Measurements from ENCODE around the gene XYLB. TPM values are rescaled to one million over a fixed set of nuclear protein-coding genes. Genes with fewer than 3 reads are reported as not detected.
A peak's percentile ranks its signal among the peaks of the same experiment; 100 is the strongest.
"Not testable (repeated sequence)": the region's sequence is repeated elsewhere in the genome, so short reads cannot be mapped to it uniquely, and the experiment has no call there.

XYLB gene
- total and polyA plus RNA-seq, 4 donors = 0.15 to 6.2 (median 1.6) TPM

DNA sequence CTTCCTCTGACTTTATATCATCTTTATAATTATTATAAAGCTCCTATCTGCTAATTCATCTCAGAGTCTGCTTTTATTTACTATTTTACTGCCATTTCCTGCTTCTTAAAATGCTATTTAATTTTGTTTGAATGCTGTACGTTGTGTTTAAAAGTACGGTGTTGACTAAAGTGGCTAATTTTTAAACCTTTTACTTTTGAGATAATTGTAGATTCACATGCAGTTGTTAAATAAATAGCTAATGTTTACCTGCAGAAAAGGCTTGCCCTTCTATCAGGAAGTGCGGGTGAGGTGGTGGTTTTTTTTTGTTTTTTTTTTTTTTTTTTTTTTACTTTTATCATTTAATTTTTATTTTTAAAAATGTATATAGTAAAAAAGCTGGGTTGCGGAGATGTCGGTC, 41.3 kb downstream of the XYLB start:
- H3K36me3 ChIP-seq (ENCODE audit: control insufficient read depth in 1 of 2, insufficient read depth in 2 of 2, low read length in 1 of 2) = no peaks in the 10 kb centered on the region
- no peaks in the 10 kb centered on the region for H3K4me1 ChIP-seq (ENCODE audit: control insufficient read depth in 1 of 2, insufficient read depth in 2 of 2, low read length in 2 of 2)
- intact Hi-C loops (cut with DNase I) = no loop called here
- WGBS, 2 donors = 98% methylated on average over 5 of the region's 5 CpGs
- H3K9me3 ChIP-seq (ENCODE audit: control insufficient read depth, low read length) = peaks cover 2% of the 10 kb centered on the region
- ATAC-seq (ENCODE audit: low FRiP score) (no peak), DNase-seq (no peak)
- H3K27me3 ChIP-seq (ENCODE audit: control insufficient read depth in 1 of 2, insufficient read depth in 2 of 2, low read length in 1 of 2) = no peaks in the 10 kb centered on the region
- H3K27ac ChIP-seq (ENCODE audit: low read depth in 1 of 2, low read length in 2 of 2) = no peak overlapping the region
- no peak overlapping the region for H3K4me3 ChIP-seq (ENCODE audit: low read length in 2 of 2)

DNA sequence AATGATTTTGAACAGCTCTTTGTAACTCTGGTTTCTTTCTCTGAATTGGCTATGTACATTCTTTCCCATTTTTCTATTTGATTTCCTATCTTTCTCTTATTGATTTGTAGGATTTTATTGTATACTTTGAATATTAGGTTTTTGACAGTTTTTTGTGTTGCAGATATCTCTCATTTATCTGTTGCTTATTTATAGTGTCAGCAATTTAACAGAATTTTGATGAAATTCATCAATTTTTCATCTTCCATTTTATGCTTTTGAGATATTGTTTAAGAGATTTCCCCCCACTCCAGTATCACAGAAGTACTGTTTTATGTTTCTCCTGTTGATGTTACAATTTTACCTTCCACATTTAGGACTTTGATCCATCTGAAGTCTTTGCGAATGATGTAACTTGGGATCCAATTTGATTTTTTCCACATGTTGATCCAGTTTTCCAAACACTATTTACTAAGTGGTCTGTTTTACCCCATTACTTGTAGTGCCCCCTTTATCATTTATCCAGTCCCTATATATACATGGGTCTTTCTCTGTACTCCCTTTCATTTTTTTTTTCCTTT, 46.1 kb downstream of the XYLB start:
- Histone ChIP-seq H3K27ac (ENCODE audit: low read depth in 1 of 2, low read length in 2 of 2) (no peak overlapping the region), H3K4me3 (ENCODE audit: low read length in 2 of 2) (no peak overlapping the region), H3K27me3 (ENCODE audit: control insufficient read depth in 1 of 2, insufficient read depth in 2 of 2, low read length in 1 of 2) (peaks cover 0 to 2% of the 10 kb centered on the region in 2 donors), H3K36me3 (ENCODE audit: control insufficient read depth in 1 of 2, insufficient read depth in 2 of 2, low read length in 1 of 2) (peaks cover 2 to 4% of the 10 kb centered on the region in 2 donors), H3K9me3 (ENCODE audit: control insufficient read depth, low read length) (peaks cover 1% of the 10 kb centered on the region), H3K4me1 (ENCODE audit: control insufficient read depth in 1 of 2, insufficient read depth in 2 of 2, low read length in 2 of 2) (no peaks in the 10 kb centered on the region)
- ATAC-seq (ENCODE audit: low FRiP score) (no peak), DNase-seq (no peak)
- 99 to 100% methylated on average over 1 of the region's 1 CpG for WGBS, 2 donors
- intact Hi-C loops (cut with DNase I) = no loop called here

DNA sequence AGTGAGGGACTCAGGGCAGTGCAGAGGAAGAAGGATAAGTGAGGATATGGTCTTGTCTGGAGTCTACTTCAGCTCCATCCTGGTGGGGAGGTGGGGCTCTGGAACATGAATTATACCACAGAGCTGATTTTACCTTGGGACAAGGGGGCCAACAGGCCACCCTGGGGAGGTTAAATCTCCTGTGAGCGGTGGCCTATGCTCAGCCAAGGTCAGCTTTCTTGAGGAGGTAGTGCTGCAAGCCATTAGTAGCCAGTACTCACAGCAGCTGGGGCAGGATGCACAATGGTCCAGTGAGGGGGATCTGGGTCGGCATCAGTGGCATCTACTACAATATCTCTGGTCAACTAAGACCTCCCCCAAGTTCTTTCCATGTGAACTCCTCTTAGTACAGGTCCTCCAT, 49.7 kb downstream of the XYLB start:
- Histone ChIP-seq H3K36me3 (ENCODE audit: control insufficient read depth in 1 of 2, insufficient read depth in 2 of 2, low read length in 1 of 2) (peaks cover 6 to 7% of the 10 kb centered on the region in 2 donors), H3K4me3 (ENCODE audit: low read length in 2 of 2) (no peak overlapping the region), H3K27ac (ENCODE audit: low read depth in 1 of 2, low read length in 2 of 2) (no peak overlapping the region), H3K4me1 (ENCODE audit: control insufficient read depth in 1 of 2, insufficient read depth in 2 of 2, low read length in 2 of 2) (no peaks in the 10 kb centered on the region), H3K27me3 (ENCODE audit: control insufficient read depth in 1 of 2, insufficient read depth in 2 of 2, low read length in 1 of 2) (peaks cover 0 to 2% of the 10 kb centered on the region in 2 donors), H3K9me3 (ENCODE audit: control insufficient read depth, low read length) (peaks cover 1% of the 10 kb centered on the region)
- DNase-seq (no peak), ATAC-seq (ENCODE audit: low FRiP score) (no peak)
- intact Hi-C loops (cut with DNase I) = no loop called here
- WGBS, 2 donors = 97 to 100% methylated on average over 2 of the region's 2 CpGs

DNA sequence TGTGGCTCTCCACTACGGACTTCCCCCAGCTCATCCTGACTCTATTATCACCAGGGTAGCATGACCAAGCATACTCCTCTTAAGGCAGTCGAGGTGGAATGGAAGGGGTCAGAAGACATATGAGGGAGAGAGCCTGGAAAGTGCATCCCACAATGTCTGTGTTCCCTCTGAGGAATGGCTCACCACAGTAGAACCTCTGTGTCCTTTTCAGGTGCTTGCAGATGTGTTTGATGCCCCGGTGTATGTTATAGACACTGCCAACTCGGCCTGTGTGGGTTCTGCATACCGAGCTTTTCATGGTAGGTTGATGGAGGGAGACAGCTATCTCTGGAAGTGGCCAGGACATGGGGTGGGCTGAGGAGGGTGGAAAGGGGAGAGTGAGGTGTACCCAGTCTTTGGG, 50.3 kb downstream of the XYLB start:
- Histone ChIP-seq H3K4me3 (ENCODE audit: low read length in 2 of 2) (no peak overlapping the region), H3K9me3 (ENCODE audit: control insufficient read depth, low read length) (peaks cover 1% of the 10 kb centered on the region), H3K27ac (ENCODE audit: low read depth in 1 of 2, low read length in 2 of 2) (no peak overlapping the region), H3K4me1 (ENCODE audit: control insufficient read depth in 1 of 2, insufficient read depth in 2 of 2, low read length in 2 of 2) (no peaks in the 10 kb centered on the region), H3K36me3 (ENCODE audit: control insufficient read depth in 1 of 2, insufficient read depth in 2 of 2, low read length in 1 of 2) (peaks cover 6 to 13% of the 10 kb centered on the region in 2 donors), H3K27me3 (ENCODE audit: control insufficient read depth in 1 of 2, insufficient read depth in 2 of 2, low read length in 1 of 2) (peaks cover 0 to 2% of the 10 kb centered on the region in 2 donors)
- WGBS, 2 donors = 94 to 95% methylated on average over 5 of the region's 5 CpGs
- DNase-seq (no peak), ATAC-seq (ENCODE audit: low FRiP score) (no peak)
- intact Hi-C loops (cut with DNase I) = no loop called here

DNA sequence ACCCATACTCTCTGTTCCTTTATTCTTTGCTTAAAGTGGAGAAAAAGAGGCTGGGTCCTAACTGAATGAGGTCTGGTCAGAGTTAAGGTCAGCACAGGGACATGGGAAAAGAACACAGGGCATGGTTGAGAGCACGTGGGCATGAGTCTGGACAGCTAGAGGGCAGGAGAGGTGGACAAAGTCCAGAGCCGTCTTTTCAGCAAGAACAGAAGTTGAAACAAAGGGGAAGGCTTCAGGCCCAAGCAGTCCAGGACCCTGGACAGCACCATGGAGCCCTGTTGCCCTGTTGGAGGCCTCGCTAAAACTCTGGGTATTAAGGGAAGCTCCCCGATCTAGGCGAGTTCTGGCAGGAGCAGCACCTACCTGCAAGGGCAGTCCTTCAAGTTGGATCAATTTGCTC, 50.7 kb downstream of the XYLB start:
- peaks cover 7 to 14% of the 10 kb centered on the region in 2 donors for H3K36me3 ChIP-seq (ENCODE audit: control insufficient read depth in 1 of 2, insufficient read depth in 2 of 2, low read length in 1 of 2)
- intact Hi-C loops (cut with DNase I) = no loop called here
- peak in 1 of 2 donors; percentile 49 for DNase-seq
- H3K27ac ChIP-seq (ENCODE audit: low read depth in 1 of 2, low read length in 2 of 2) = no peak overlapping the region
- ATAC-seq (ENCODE audit: low FRiP score) = no peak
- peaks cover 1% of the 10 kb centered on the region for H3K9me3 ChIP-seq (ENCODE audit: control insufficient read depth, low read length)
- H3K27me3 ChIP-seq (ENCODE audit: control insufficient read depth in 1 of 2, insufficient read depth in 2 of 2, low read length in 1 of 2) = peaks cover 0 to 2% of the 10 kb centered on the region in 2 donors
- WGBS, 2 donors = 35 to 37% methylated on average over 5 of the region's 5 CpGs
- H3K4me1 ChIP-seq (ENCODE audit: control insufficient read depth in 1 of 2, insufficient read depth in 2 of 2, low read length in 2 of 2) = no peaks in the 10 kb centered on the region
- no peak overlapping the region for H3K4me3 ChIP-seq (ENCODE audit: low read length in 2 of 2)

DNA sequence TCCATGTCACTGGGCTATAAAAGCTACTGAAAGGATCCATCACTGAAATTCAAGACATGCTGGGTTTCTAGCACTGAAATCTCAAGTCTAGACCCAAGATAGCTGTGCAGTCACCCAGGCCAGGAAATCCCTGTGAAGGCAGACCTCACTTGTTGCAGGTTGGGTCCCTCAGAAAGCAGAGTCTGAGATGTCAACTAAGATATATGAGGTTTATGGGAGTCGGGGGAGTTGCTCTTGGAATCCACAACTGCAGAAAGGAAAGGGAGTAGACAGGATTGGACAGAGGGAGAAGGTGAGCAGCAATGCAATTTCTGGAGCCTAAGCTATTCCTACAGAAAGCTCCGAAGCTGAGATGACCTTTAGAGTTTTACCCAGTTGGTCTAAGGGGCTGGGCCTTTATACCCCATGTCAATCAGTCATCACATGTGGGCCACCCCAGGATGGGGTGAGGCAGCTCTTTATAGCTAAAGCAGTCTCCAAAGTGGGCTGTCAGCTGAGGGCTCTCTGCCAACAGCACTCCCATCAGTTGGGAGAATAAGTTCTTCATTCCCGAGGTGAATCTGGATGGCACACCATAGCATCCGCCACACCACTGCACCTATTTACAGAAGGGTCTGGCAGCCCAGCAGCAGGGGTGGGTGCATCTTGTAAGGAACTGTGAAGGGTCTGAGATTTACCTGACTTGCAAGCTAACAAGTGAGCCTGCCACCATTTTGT, 54.8 kb downstream of the XYLB start:
- H3K36me3 ChIP-seq (ENCODE audit: control insufficient read depth in 1 of 2, insufficient read depth in 2 of 2, low read length in 1 of 2) = peaks cover 6 to 11% of the 10 kb centered on the region in 2 donors
- WGBS, 2 donors = 57 to 73% methylated on average over 4 of the region's 4 CpGs
- intact Hi-C loops (cut with DNase I) = no loop called here

GRCh38 chr3:38404286-38404685, 57.7 kb downstream of the XYLB start:
- Histone ChIP-seq H3K9me3 (ENCODE audit: control insufficient read depth, low read length) (no peaks in the 10 kb centered on the region), H3K4me1 (ENCODE audit: control insufficient read depth in 1 of 2, insufficient read depth in 2 of 2, low read length in 2 of 2) (no peaks in the 10 kb centered on the region), H3K27ac (ENCODE audit: low read depth in 1 of 2, low read length in 2 of 2) (no peak overlapping the region), H3K4me3 (ENCODE audit: low read length in 2 of 2) (no peak overlapping the region), H3K36me3 (ENCODE audit: control insufficient read depth in 1 of 2, insufficient read depth in 2 of 2, low read length in 1 of 2) (peaks cover 6 to 9% of the 10 kb centered on the region in 2 donors), H3K27me3 (ENCODE audit: control insufficient read depth in 1 of 2, insufficient read depth in 2 of 2, low read length in 1 of 2) (no peaks in the 10 kb centered on the region)
- WGBS, 2 donors = 78 to 99% methylated on average over 5 of the region's 5 CpGs
- ATAC-seq (ENCODE audit: low FRiP score) = peak; percentile 48
- intact Hi-C loops (cut with DNase I) = no loop called here
- peak in 1 of 2 donors; percentile 48 for DNase-seq

More for the DNA sequence above, 54.8 kb downstream of the XYLB start:
- Histone ChIP-seq H3K9me3 (ENCODE audit: control insufficient read depth, low read length) (no peaks in the 10 kb centered on the region), H3K27ac (ENCODE audit: low read depth in 1 of 2, low read length in 2 of 2) (no peak overlapping the region), H3K27me3 (ENCODE audit: control insufficient read depth in 1 of 2, insufficient read depth in 2 of 2, low read length in 1 of 2) (no peaks in the 10 kb centered on the region), H3K4me1 (ENCODE audit: control insufficient read depth in 1 of 2, insufficient read depth in 2 of 2, low read length in 2 of 2) (no peaks in the 10 kb centered on the region), H3K4me3 (ENCODE audit: low read length in 2 of 2) (no peak overlapping the region)
- DNase-seq (no peak), ATAC-seq (ENCODE audit: low FRiP score) (no peak)

DNA sequence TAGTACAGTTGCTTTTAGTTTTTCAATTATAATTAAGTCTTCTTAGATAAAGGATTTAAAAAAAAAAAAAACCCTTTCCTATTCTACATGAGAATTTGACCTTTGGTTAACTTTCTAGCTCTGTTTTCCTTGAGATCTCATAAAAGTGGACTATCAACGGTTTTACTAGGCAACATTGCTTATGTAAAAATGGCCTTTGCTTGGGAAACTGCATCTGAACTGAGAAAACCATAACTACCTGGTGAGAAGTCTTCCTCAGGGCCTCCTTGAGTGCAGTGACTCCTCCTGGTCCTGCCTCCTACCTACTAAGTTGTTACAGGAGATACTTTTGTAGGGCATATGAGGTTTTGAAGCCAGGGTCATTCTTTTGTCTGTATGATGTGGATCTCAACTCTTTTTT, 65.0 kb downstream of the XYLB start:
- intact Hi-C loops (cut with DNase I) = no loop called here
- H3K27ac ChIP-seq (ENCODE audit: low read depth in 1 of 2, low read length in 2 of 2) = no peak overlapping the region
- no peaks in the 10 kb centered on the region for H3K36me3 ChIP-seq (ENCODE audit: control insufficient read depth in 1 of 2, insufficient read depth in 2 of 2, low read length in 1 of 2)
- H3K9me3 ChIP-seq (ENCODE audit: control insufficient read depth, low read length) = peaks cover 2% of the 10 kb centered on the region
- no peak overlapping the region for H3K4me3 ChIP-seq (ENCODE audit: low read length in 2 of 2)
- H3K4me1 ChIP-seq (ENCODE audit: control insufficient read depth in 1 of 2, insufficient read depth in 2 of 2, low read length in 2 of 2) = no peaks in the 10 kb centered on the region
- ATAC-seq (ENCODE audit: low FRiP score) (no peak), DNase-seq (no peak)
- WGBS, 2 donors = 79 to 82% methylated on average over 1 of the region's 1 CpG
- H3K27me3 ChIP-seq (ENCODE audit: control insufficient read depth in 1 of 2, insufficient read depth in 2 of 2, low read length in 1 of 2) = no peaks in the 10 kb centered on the region

GRCh38 chr3:38420758-38421157, 74.2 kb downstream of the XYLB start:
- WGBS, 2 donors = 85 to 86% methylated on average over 5 of the region's 5 CpGs
- H3K27me3 ChIP-seq (ENCODE audit: control insufficient read depth in 1 of 2, insufficient read depth in 2 of 2, low read length in 1 of 2); intact Hi-C loops (cut with DNase I); H3K36me3 ChIP-seq (ENCODE audit: control insufficient read depth in 1 of 2, insufficient read depth in 2 of 2, low read length in 1 of 2); DNase-seq; H3K9me3 ChIP-seq (ENCODE audit: control insufficient read depth, low read length); H3K4me3 ChIP-seq (ENCODE audit: low read length in 2 of 2); H3K27ac ChIP-seq (ENCODE audit: low read depth in 1 of 2, low read length in 2 of 2); ATAC-seq (ENCODE audit: low FRiP score); H3K4me1 ChIP-seq (ENCODE audit: control insufficient read depth in 1 of 2, insufficient read depth in 2 of 2, low read length in 2 of 2): not testable (repeated sequence)
